Measurements from ENCODE around the gene ASPSCR1. TPM values are rescaled to one million over a fixed set of nuclear protein-coding genes. Genes with fewer than 3 reads are reported as not detected.

ASPSCR1 gene
- total RNA-seq, 4 donors from 2014 or later: 24.0 to 44.7 (median 32.0) TPM

- TF ChIP-seq POLR2A (IDR thresholded peaks at IDR 0.05) (no peak), CTCF (IDR thresholded peaks at IDR 0.05 in 4 of 5, conservative IDR thresholded peaks at IDR 0.05 in 1 of 5) (no peak)
- DNase-seq: no peak
- in situ Hi-C loops (cut with MboI; ENCODE audit: low sequenced_read_pairs in 4 of 4): no loop called here
- H3K36me3 ChIP-seq: no peaks in the 10 kb centered on the region
- peaks cover 12 to 19% of the 10 kb centered on the region in 2 donors for H3K4me1 ChIP-seq
- intact Hi-C loops (cut with DNase I; ENCODE audit: low total_unique reads): loop anchor here (2.0 kb wide), 1 partner anchor 197 kb away; no protein-coding TSS in a partner anchor
- peaks cover 7 to 21% (median 19%) of the 10 kb centered on the region in 3 donors for H3K27me3 ChIP-seq
- ATAC-seq: no peak
- H3K4me3 ChIP-seq: no peak overlapping the region
- no peak overlapping the region for H3K27ac ChIP-seq
- no peaks in the 10 kb centered on the region for H3K9me3 ChIP-seq
Measured at GRCh38 chr17:81957691-81958432, 19.6 kb upstream of the ASPSCR1 start.

GRCh38 chr17:81958633-81959342, 18.6 kb upstream of the ASPSCR1 start:
- no peaks in the 10 kb centered on the region for H3K9me3 ChIP-seq
- DNase-seq (no peak), ATAC-seq (no peak)
- H3K36me3 ChIP-seq: no peaks in the 10 kb centered on the region
- no peak for TF ChIP-seq POLR2A (IDR thresholded peaks at IDR 0.05)
- TF ChIP-seq CTCF (IDR thresholded peaks at IDR 0.05 in 4 of 5, conservative IDR thresholded peaks at IDR 0.05 in 1 of 5): no peak
- peak overlapping the region in 2 of 4 donors; percentile 8 to 48 for H3K27ac ChIP-seq
- intact Hi-C loops (cut with DNase I; ENCODE audit: low total_unique reads): loop anchor here (1.0 to 2.0 kb wide), 3 partner anchors 33 to 196 kb away; no protein-coding TSS in a partner anchor
- in situ Hi-C loops (cut with MboI; ENCODE audit: low sequenced_read_pairs in 4 of 4): no loop called here
- peaks cover 7 to 21% (median 19%) of the 10 kb centered on the region in 3 donors for H3K27me3 ChIP-seq
- peaks cover 12 to 23% of the 10 kb centered on the region in 2 donors for H3K4me1 ChIP-seq
- peak overlapping the region in 2 of 4 donors; percentile 46 to 51 for H3K4me3 ChIP-seq

- Histone ChIP-seq H3K4me3 (peak overlapping the region; percentile 43 to 54 (median 48)), H3K27ac (peak overlapping the region in 3 of 4 donors; percentile 8 to 50 (median 48)), H3K36me3 (no peaks in the 10 kb centered on the region), H3K4me1 (peaks cover 12 to 23% of the 10 kb centered on the region in 2 donors), H3K9me3 (no peaks in the 10 kb centered on the region), H3K27me3 (peaks cover 7 to 21% (median 19%) of the 10 kb centered on the region in 3 donors)
- in situ Hi-C loops (cut with MboI; ENCODE audit: low sequenced_read_pairs in 4 of 4) (loop anchor here in 1 of 4 donors (5.0 kb wide), 1 partner anchor 63 kb away; the partner anchor contains the start of genes CENPX and LRRC45), intact Hi-C loops (cut with DNase I; ENCODE audit: low total_unique reads) (loop anchor here (1.0 to 2.0 kb wide), 3 partner anchors 32 to 195 kb away; no protein-coding TSS in a partner anchor)
- TF ChIP-seq POLR2A (IDR thresholded peaks at IDR 0.05) (no peak), CTCF (IDR thresholded peaks at IDR 0.05 in 4 of 5, conservative IDR thresholded peaks at IDR 0.05 in 1 of 5) (peak in 4 of 5 experiments; percentile 95 to 99 (median 97))
- DNase-seq (peak in 1 of 2 donors; percentile 56), ATAC-seq (peak; percentile 70 to 74)
Measured at GRCh38 chr17:81959362-81960129, 17.9 kb upstream of the ASPSCR1 start.
